ENCODE data around the gene TENT4B.

The TENT4B gene

GRCh38 chr16:50259334-50260205 is 106.5 kb downstream of the TENT4B start:
- Histone ChIP-seq H3K9ac (ENCODE audit: insufficient read length) (no peak overlapping the region), H3K4me3 (no peak overlapping the region), H3K9me3 (ENCODE audit: low read depth, low read length) (no peaks in the 10 kb centered on the region), H3K27ac (no peak overlapping the region), H3K36me3 (ENCODE audit: insufficient read depth, low read length) (no peaks in the 10 kb centered on the region)
- no peak for TF ChIP-seq POLR2AphosphoS5 (IDR thresholded peaks at IDR 0.05; ENCODE audit: borderline replicate concordance, low read depth, low read length)
- TF ChIP-seq EZH2 (IDR thresholded peaks at IDR 0.05), result no peak
- TF ChIP-seq FOXP2 (optimal IDR thresholded peaks at IDR 0.05; ENCODE audit: control extremely low read depth, extremely low read length, insufficient read depth), result no peak
- DNase-seq (ENCODE audit: low read depth, low spot score), result no peak

- no peak for DNase-seq (ENCODE audit: low read depth, low spot score)
- TF ChIP-seq EZH2 (IDR thresholded peaks at IDR 0.05), result no peak
- Histone ChIP-seq H3K36me3 (ENCODE audit: insufficient read depth, low read length) (no peaks in the 10 kb centered on the region), H3K9me3 (ENCODE audit: low read depth, low read length) (no peaks in the 10 kb centered on the region), H3K27ac (no peak overlapping the region), H3K9ac (ENCODE audit: insufficient read length) (no peak overlapping the region), H3K4me3 (no peak overlapping the region)
Measured at GRCh38 chr16:50260206-50261159, 107.4 kb downstream of the TENT4B start.

- DNase-seq (ENCODE audit: low read depth, low spot score), result no peak
- no peak overlapping the region for H3K4me3 ChIP-seq
- no peak overlapping the region for H3K27ac ChIP-seq
- H3K36me3 ChIP-seq (ENCODE audit: insufficient read depth, low read length), result no peaks in the 10 kb centered on the region
- TF ChIP-seq FOXP2 (optimal IDR thresholded peaks at IDR 0.05; ENCODE audit: control extremely low read depth, extremely low read length, insufficient read depth) (no peak), EZH2 (IDR thresholded peaks at IDR 0.05) (no peak), POLR2AphosphoS5 (IDR thresholded peaks at IDR 0.05; ENCODE audit: borderline replicate concordance, low read depth, low read length) (no peak)
- no peaks in the 10 kb centered on the region for H3K9me3 ChIP-seq (ENCODE audit: low read depth, low read length)
- H3K9ac ChIP-seq (ENCODE audit: insufficient read length), result no peak overlapping the region
Measured at GRCh38 chr16:50261160-50261706, 108.1 kb downstream of the TENT4B start.

- H3K27ac ChIP-seq, result no peak overlapping the region
Measured at GRCh38 chr16:50261707-50262235, 108.7 kb downstream of the TENT4B start.

GRCh38 chr16:50263060-50263909 is 110.2 kb downstream of the TENT4B start:
- TF ChIP-seq POLR2AphosphoS5 (IDR thresholded peaks at IDR 0.05; ENCODE audit: borderline replicate concordance, low read depth, low read length), result no peak
- TF ChIP-seq FOXP2 (optimal IDR thresholded peaks at IDR 0.05; ENCODE audit: control extremely low read depth, extremely low read length, insufficient read depth), result no peak
- no peak for TF ChIP-seq EZH2 (IDR thresholded peaks at IDR 0.05)
- H3K9me3 ChIP-seq (ENCODE audit: low read depth, low read length), result no peaks in the 10 kb centered on the region
- no peak overlapping the region for H3K27ac ChIP-seq
- DNase-seq (ENCODE audit: low read depth, low spot score), result no peak
- no peak overlapping the region for H3K9ac ChIP-seq (ENCODE audit: insufficient read length)
- H3K36me3 ChIP-seq (ENCODE audit: insufficient read depth, low read length), result no peaks in the 10 kb centered on the region
- H3K4me3 ChIP-seq, result no peak overlapping the region

More at GRCh38 chr16:50261707-50262235, 108.7 kb downstream of the TENT4B start:
- TF ChIP-seq FOXP2 (optimal IDR thresholded peaks at IDR 0.05; ENCODE audit: control extremely low read depth, extremely low read length, insufficient read depth) (no peak), EZH2 (IDR thresholded peaks at IDR 0.05) (no peak), POLR2AphosphoS5 (IDR thresholded peaks at IDR 0.05; ENCODE audit: borderline replicate concordance, low read depth, low read length) (no peak)
- H3K36me3 ChIP-seq (ENCODE audit: insufficient read depth, low read length), result no peaks in the 10 kb centered on the region
- no peaks in the 10 kb centered on the region for H3K9me3 ChIP-seq (ENCODE audit: low read depth, low read length)
- H3K4me3 ChIP-seq, result no peak overlapping the region
- H3K9ac ChIP-seq (ENCODE audit: insufficient read length), result no peak overlapping the region
- no peak for DNase-seq (ENCODE audit: low read depth, low spot score)

- Histone ChIP-seq H3K9ac (ENCODE audit: insufficient read length) (no peak overlapping the region), H3K9me3 (ENCODE audit: low read depth, low read length) (no peaks in the 10 kb centered on the region), H3K36me3 (ENCODE audit: insufficient read depth, low read length) (no peaks in the 10 kb centered on the region), H3K27ac (no peak overlapping the region), H3K4me3 (no peak overlapping the region)
- DNase-seq (ENCODE audit: low read depth, low spot score), result no peak
- no peak for TF ChIP-seq POLR2AphosphoS5 (IDR thresholded peaks at IDR 0.05; ENCODE audit: borderline replicate concordance, low read depth, low read length)
- no peak for TF ChIP-seq FOXP2 (optimal IDR thresholded peaks at IDR 0.05; ENCODE audit: control extremely low read depth, extremely low read length, insufficient read depth)
- no peak for TF ChIP-seq EZH2 (IDR thresholded peaks at IDR 0.05)
Measured at GRCh38 chr16:50263940-50264929, 111.1 kb downstream of the TENT4B start.
